Left ventricle myocardium inferior (tissue), 1 donor: ENCODE data around the gene GNLY. TPM values are rescaled to one million over a fixed set of nuclear protein-coding genes. Genes with fewer than 3 reads are reported as not detected.
A peak's percentile ranks its signal among the peaks of the same experiment; 100 is the strongest.

Source experiments
- DNase-seq: peaks from one replicate; pipeline ENCODE4 v3.0.0-alpha.2; 2020
- H3K27ac ChIP-seq: fragments of 200-600 bp; replicated peaks from 2 replicates; pipeline ENCODE4 v1.8.0; 2021
- H3K27me3 ChIP-seq: fragments of 200-600 bp; 2 replicates; pipeline ENCODE4 v1.8.0; 2021; ENCODE audit warnings: low read depth
- H3K36me3 ChIP-seq: fragments of 200-600 bp; 2 replicates; pipeline ENCODE4 v1.8.0; 2021
- H3K4me1 ChIP-seq: fragments of 200-600 bp; 2 replicates; pipeline ENCODE4 v1.8.0; 2021
- H3K4me3 ChIP-seq: fragments of 200-600 bp; 2 replicates; pipeline ENCODE4 v1.8.0; 2021; ENCODE audit warnings: mild to moderate bottlenecking, moderate library complexity
- H3K9me3 ChIP-seq: fragments of 200-600 bp; replicated peaks from 2 replicates; pipeline ENCODE4 v1.8.0; 2021
- CTCF ChIP-seq: fragments of 200-600 bp; IDR thresholded peaks from 2 replicates; pipeline ENCODE4 v1.8.0; 2021; ENCODE audit warnings: antibody characterized with exemption, mild to moderate bottlenecking, borderline replicate concordance
- intact Hi-C: fragments of 100-400 bp; cut with micrococcal nuclease; formaldehyde crosslinking; loops from one replicate; pipeline ENCODE4 v1.11.0; 2022
- total RNA-seq: library from RNA; stranded (reverse); fragmentation: NEBNext Ultra II Directional; extraction: Animal tissue kit (Norgen Biotek cat#: 25700); gene quantifications from one replicate; pipeline ENCODE4 v1.2.1, GENCODE V29; 2021
- donor health status: DM: no; HTN: yes; CAD: no; lungs with severe emphysema.

GNLY gene
- total RNA-seq, 1 donor from 2014 or later: 1.5 TPM

- H3K9me3 ChIP-seq: no peaks in the 10 kb centered on the region
- peaks cover 47% of the 10 kb centered on the region for H3K4me1 ChIP-seq
- H3K4me3 ChIP-seq: no peak overlapping the region
- intact Hi-C loops: no loop called here
- no peaks in the 10 kb centered on the region for H3K27me3 ChIP-seq
- H3K27ac ChIP-seq: peak overlapping the region; percentile 68
- H3K36me3 ChIP-seq: no peaks in the 10 kb centered on the region
- no peak for TF ChIP-seq CTCF
- no peak for DNase-seq
Observed at GRCh38 chr2:85678377-85678776, 15.8 kb upstream of the GNLY start.

- no peaks in the 10 kb centered on the region for H3K36me3 ChIP-seq
- peak; percentile 98 for TF ChIP-seq CTCF
- DNase-seq: peak; percentile 91
- H3K4me3 ChIP-seq: no peak overlapping the region
- intact Hi-C loops: no loop called here
- no peaks in the 10 kb centered on the region for H3K27me3 ChIP-seq
- peaks cover 47% of the 10 kb centered on the region for H3K4me1 ChIP-seq
- peak overlapping the region; percentile 68 for H3K27ac ChIP-seq
- no peaks in the 10 kb centered on the region for H3K9me3 ChIP-seq
Observed at GRCh38 chr2:85678794-85679672, 15.1 kb upstream of the GNLY start.

GRCh38 chr2:85680707-85681371 lies 13.3 kb upstream of the GNLY start:
- Histone ChIP-seq H3K36me3 (no peaks in the 10 kb centered on the region), H3K4me1 (peaks cover 47% of the 10 kb centered on the region), H3K27ac (peak overlapping the region; percentile 47), H3K27me3 (no peaks in the 10 kb centered on the region), H3K9me3 (no peaks in the 10 kb centered on the region), H3K4me3 (no peak overlapping the region)
- no peak for TF ChIP-seq CTCF
- intact Hi-C loops: no loop called here
- DNase-seq: no peak

- peak overlapping the region; percentile 47 for H3K27ac ChIP-seq
- intact Hi-C loops: no loop called here
- peaks cover 44% of the 10 kb centered on the region for H3K4me1 ChIP-seq
- H3K36me3 ChIP-seq: no peaks in the 10 kb centered on the region
- no peak overlapping the region for H3K4me3 ChIP-seq
- no peak for DNase-seq
- no peaks in the 10 kb centered on the region for H3K27me3 ChIP-seq
- no peaks in the 10 kb centered on the region for H3K9me3 ChIP-seq
- no peak for TF ChIP-seq CTCF
Observed at GRCh38 chr2:85681372-85681763, 12.8 kb upstream of the GNLY start.

GRCh38 chr2:85681776-85682175 lies 12.4 kb upstream of the GNLY start:
- no peak overlapping the region for H3K4me3 ChIP-seq
- TF ChIP-seq CTCF: no peak
- H3K27me3 ChIP-seq: no peaks in the 10 kb centered on the region
- peak overlapping the region; percentile 47 for H3K27ac ChIP-seq
- intact Hi-C loops: no loop called here
- no peaks in the 10 kb centered on the region for H3K9me3 ChIP-seq
- no peaks in the 10 kb centered on the region for H3K36me3 ChIP-seq
- H3K4me1 ChIP-seq: peaks cover 41% of the 10 kb centered on the region
- DNase-seq: no peak
